ENCODE measurements around the gene HFM1.

GRCh38 chr1:91440847-91441246, 36.2 kb upstream of the HFM1 start:
- TF ChIP-seq, protein P1, sequence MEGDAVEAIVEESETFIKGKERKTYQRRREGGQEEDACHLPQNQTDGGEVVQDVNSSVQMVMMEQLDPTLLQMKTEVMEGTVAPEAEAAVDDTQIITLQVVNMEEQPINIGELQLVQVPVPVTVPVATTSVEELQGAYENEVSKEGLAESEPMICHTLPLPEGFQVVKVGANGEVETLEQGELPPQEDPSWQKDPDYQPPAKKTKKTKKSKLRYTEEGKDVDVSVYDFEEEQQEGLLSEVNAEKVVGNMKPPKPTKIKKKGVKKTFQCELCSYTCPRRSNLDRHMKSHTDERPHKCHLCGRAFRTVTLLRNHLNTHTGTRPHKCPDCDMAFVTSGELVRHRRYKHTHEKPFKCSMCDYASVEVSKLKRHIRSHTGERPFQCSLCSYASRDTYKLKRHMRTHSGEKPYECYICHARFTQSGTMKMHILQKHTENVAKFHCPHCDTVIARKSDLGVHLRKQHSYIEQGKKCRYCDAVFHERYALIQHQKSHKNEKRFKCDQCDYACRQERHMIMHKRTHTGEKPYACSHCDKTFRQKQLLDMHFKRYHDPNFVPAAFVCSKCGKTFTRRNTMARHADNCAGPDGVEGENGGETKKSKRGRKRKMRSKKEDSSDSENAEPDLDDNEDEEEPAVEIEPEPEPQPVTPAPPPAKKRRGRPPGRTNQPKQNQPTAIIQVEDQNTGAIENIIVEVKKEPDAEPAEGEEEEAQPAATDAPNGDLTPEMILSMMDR (IDR thresholded peaks at IDR 0.05; ENCODE audit: insufficient read depth, low read length), result no peak
- no peak for TF ChIP-seq POLR2AphosphoS5 (IDR thresholded peaks at IDR 0.05; ENCODE audit: low read depth)
- TF ChIP-seq, protein P2, sequence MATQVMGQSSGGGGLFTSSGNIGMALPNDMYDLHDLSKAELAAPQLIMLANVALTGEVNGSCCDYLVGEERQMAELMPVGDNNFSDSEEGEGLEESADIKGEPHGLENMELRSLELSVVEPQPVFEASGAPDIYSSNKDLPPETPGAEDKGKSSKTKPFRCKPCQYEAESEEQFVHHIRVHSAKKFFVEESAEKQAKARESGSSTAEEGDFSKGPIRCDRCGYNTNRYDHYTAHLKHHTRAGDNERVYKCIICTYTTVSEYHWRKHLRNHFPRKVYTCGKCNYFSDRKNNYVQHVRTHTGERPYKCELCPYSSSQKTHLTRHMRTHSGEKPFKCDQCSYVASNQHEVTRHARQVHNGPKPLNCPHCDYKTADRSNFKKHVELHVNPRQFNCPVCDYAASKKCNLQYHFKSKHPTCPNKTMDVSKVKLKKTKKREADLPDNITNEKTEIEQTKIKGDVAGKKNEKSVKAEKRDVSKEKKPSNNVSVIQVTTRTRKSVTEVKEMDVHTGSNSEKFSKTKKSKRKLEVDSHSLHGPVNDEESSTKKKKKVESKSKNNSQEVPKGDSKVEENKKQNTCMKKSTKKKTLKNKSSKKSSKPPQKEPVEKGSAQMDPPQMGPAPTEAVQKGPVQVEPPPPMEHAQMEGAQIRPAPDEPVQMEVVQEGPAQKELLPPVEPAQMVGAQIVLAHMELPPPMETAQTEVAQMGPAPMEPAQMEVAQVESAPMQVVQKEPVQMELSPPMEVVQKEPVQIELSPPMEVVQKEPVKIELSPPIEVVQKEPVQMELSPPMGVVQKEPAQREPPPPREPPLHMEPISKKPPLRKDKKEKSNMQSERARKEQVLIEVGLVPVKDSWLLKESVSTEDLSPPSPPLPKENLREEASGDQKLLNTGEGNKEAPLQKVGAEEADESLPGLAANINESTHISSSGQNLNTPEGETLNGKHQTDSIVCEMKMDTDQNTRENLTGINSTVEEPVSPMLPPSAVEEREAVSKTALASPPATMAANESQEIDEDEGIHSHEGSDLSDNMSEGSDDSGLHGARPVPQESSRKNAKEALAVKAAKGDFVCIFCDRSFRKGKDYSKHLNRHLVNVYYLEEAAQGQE (IDR thresholded peaks at IDR 0.05; ENCODE audit: insufficient replicate concordance, low read depth), result no peak
